ENCODE data around the gene ZGLP1. TPM values are rescaled to one million over a fixed set of nuclear protein-coding genes. Genes with fewer than 3 reads are reported as not detected.

Gene ZGLP1
- total RNA-seq, 1 donor from 2014 or later, result 1.3 TPM

DNA sequence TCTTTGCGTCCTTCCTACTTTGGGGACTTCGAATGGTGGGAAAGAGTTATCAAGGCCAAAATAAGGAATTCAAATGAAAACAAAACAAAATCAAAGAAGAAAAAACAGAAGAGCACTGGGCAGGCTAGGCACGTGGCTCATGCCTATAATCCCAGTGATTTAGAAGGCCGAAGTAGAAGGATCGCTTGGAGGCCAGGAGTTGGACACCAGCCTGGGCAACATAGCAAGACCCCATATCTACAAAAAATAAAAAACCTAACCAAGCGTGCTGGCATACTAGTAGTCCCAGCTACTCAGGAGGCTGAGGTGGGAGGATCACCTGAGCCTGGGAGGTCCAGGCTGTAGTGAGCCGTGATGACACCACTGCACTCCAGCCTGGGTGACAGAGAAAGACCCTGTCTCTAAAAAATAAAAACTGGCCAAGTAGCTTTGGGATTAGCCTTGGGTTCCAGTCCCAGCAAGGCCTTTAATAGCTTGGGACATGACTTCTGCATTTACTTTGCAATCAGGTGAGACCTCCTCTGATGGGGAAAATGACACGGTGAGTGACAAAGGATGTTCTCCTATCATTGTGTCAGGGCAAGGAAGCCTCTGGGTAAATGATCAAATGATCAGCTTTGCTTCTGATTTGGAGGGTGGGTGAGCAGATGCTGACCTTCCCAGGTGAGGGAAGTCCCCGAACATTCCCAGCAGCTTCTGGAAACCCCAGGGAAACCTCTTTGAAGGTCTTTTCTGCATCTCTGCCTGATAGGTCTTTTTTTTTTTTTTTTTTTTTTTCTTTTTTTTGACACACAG, 31.6 kb downstream of the ZGLP1 start:
- no peak for DNase-seq

GRCh38 chr19:10274589-10274988, 35.0 kb downstream of the ZGLP1 start:
- DNase-seq, result no peak

DNA sequence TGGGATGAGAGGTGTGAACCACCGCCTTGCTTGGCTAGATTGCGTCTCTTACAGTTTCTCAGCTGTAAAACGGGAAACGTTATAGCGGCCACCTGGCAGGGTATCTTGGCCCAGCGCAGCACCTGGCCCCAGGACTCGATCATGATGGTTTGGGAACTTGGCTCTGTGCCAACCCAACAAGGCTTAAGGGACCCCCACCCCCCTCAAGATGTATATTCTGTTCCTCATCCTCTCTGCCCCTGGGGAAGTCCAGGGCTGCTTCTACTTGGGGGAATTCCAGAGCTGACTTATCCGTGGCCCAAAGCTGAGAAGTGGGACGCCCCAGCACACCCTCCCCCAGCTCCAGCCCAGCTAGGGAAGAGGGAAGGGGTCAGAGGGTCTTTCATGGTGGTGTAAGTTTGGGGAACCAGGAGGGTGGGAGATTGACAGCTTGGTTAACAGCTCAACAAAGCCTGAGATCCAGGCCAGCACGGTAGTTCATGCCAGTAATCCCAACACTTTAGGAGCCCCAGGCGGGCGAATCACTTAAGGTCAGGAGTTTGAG, 38.0 kb downstream of the ZGLP1 start:
- no peak for DNase-seq

GRCh38 chr19:10270616-10271394, 38.8 kb downstream of the ZGLP1 start, which contains the start of gene ICAM1:
ICAM1 (plus strand) TSS chr19:10271120; CDS start chr19:10271160, 40 bp downstream.
- peak; percentile 28 for DNase-seq

DNA sequence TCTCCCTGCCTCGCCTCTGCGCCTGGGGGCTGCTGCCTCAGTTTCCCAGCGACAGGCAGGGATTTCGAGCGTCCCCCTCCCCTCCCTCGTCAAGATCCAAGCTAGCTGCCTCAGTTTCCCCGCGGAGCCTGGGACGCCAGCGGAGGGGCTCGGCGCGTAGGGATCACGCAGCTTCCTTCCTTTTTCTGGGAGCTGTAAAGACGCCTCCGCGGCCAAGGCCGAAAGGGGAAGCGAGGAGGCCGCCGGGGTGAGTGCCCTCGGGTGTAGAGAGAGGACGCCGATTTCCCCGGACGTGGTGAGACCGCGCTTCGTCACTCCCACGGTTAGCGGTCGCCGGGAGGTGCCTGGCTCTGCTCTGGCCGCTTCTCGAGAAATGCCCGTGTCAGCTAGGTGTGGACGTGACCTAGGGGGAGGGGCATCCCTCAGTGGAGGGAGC, 39.4 kb downstream of the ZGLP1 start:
- no peak for DNase-seq

GRCh38 chr19:10269333-10270179, 40.1 kb downstream of the ZGLP1 start:
- peak; percentile 70 for DNase-seq

DNA sequence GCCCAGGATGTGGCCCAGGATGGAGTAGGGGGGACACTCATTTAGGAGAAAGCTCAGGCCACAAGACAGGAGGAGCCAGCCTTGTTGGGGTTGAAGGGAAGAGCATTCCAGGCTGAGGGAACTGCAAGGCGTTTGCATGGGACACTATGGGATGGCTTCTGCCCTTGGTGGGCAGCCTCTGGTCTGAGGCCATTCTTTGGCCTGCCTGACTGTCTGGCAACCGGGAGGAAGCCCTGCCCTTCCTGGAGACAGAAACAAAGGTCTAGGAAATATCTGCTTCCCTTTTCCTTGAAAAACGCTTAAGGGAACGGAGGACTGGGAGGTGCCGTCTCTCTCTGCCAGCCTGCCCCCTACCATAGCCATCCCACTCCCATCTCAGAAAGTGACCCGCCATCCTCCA, 41.5 kb downstream of the ZGLP1 start:
- DNase-seq, result no peak

DNA sequence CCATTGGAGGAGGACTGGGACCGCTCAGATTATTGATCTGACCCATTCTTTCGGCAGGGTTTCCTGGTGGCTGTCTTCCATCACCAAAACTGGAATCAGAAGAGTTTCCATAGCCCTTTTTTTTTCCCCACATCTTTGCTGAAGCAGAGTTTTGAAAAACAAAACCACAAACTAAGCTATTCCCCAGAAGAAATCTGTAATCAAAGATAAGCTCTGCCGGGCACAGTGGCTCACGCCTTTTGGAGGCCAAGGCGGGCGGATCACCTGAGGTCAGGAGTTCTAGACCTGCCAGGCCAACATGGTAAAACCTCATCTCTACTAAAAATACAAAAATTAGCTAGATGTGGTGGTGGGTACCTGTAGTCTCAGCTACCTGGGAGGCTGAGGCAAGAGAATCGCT, 42.9 kb downstream of the ZGLP1 start:
- no peak for DNase-seq

DNA sequence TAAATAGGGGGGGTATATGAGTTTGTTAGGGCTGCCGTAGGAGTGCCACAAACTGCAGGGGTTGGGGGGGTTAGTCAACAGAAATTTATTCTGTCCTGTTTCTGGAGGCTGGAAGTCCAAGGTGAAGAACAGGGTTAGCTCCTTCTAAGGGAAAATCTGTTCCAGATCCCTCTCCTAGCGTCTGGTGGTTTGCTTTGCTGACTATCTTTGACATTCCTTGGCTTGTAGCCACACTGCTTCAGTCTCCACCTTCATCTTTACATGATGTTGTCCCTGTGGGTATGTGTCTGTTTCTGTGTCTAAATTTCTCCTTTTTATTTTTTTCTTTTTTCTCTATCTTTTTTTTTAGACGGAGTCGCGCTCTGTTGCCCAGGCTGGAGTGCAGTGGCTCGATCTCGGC, 46.8 kb downstream of the ZGLP1 start:
- no peak for DNase-seq

GRCh38 chr19:10260141-10260584, 49.5 kb downstream of the ZGLP1 start:
- no peak for DNase-seq

- peak; percentile 21 for DNase-seq
Observed at GRCh38 chr19:10259162-10259905, 50.3 kb downstream of the ZGLP1 start.

GRCh38 chr19:10258080-10258710, 51.4 kb downstream of the ZGLP1 start:
- no peak for DNase-seq

GRCh38 chr19:10256970-10257615, 52.5 kb downstream of the ZGLP1 start:
- DNase-seq, result no peak

DNA sequence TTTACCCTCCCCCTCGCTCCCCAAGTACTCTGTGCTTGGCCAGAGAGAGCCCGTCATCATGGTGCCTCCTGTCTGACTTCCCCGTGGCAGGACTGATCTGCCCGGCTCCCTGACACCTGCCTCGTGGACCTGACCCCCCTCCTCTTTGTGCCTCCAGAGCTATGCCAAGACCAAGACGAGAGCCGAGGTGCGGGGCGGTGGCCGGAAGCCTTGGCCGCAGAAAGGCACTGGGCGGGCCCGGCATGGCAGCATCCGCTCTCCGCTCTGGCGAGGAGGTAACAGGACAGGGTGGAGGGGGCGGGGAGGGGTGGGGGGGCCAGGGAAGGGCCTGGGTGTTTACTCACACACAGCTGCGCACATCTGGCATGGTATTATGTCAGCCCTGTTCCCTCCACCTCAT, 53.1 kb downstream of the ZGLP1 start:
- no peak for DNase-seq

DNA sequence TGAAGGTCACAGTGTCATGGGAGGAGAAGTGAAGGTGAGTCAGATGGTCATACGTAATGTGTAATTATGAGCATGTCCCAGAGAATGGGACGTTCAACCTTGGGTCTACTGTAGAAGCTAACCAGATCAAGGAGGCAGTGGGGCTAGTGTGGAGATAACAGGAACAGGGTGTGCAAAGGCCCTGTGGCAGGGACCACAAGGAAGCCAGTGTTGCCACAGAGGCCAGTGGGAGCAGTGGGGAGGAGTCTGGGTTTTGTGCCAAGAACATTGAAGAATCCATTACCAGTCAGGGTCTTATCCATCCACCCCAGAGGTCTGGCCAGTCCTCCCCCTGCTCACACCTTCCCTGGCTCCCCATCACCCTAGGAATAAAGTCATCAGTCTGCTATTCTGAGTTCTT, 54.3 kb downstream of the ZGLP1 start:
- DNase-seq, result no peak

Small RNA genes within 50 kb of the gene (small RNA-seq; reads per million reads assigned to genes)
- gene AC011511.1 (ENCODE audit: low replicate concordance) (not detected), gene AC011511.4 (ENCODE audit: low replicate concordance) (not detected)

Other genes starting within 250 kb of the ZGLP1 start
- gene SHFL, start 223.5 kb downstream of the ZGLP1 start, total RNA-seq, result 9.6 TPM
- gene ANGPTL6, start 207.1 kb downstream of the ZGLP1 start, total RNA-seq, result 0.99 TPM
- gene PPAN, start 203.5 kb downstream of the ZGLP1 start, total RNA-seq, result 15.7 TPM
- gene P2RY11, start 198.1 kb downstream of the ZGLP1 start, total RNA-seq, result 3.0 TPM
- gene EIF3G, start 189.9 kb downstream of the ZGLP1 start, total RNA-seq, result 151 TPM
- 43.0 TPM for gene DNMT1, start 114.9 kb downstream of the ZGLP1 start, total RNA-seq
- 12.6 TPM for gene S1PR2, start 78.5 kb downstream of the ZGLP1 start, total RNA-seq
- 13.6 TPM for gene MRPL4, start 57.6 kb downstream of the ZGLP1 start, total RNA-seq
- 11.3 TPM for gene ICAM1, start 38.7 kb downstream of the ZGLP1 start, total RNA-seq
- gene ICAM4, start 22.9 kb downstream of the ZGLP1 start, total RNA-seq, result 1.1 TPM
- gene ICAM5, start 19.9 kb downstream of the ZGLP1 start, total RNA-seq, result 0.10 TPM
- gene FDX2, start 6.2 kb upstream of the ZGLP1 start, total RNA-seq, result 7.1 TPM
- gene RAVER1, start 23.7 kb upstream of the ZGLP1 start, total RNA-seq, result 6.4 TPM
- gene ICAM3, start 29.8 kb upstream of the ZGLP1 start, total RNA-seq, result 9.4 TPM
- 63.6 TPM for gene TYK2, start 70.8 kb upstream of the ZGLP1 start, total RNA-seq
- 80.6 TPM for gene CDC37, start 93.7 kb upstream of the ZGLP1 start, total RNA-seq
- gene PDE4A, start 110.7 kb upstream of the ZGLP1 start, total RNA-seq, result 2.4 TPM
- 32.8 TPM for gene KEAP1, start 193.5 kb upstream of the ZGLP1 start, total RNA-seq
- gene S1PR5, start 207.6 kb upstream of the ZGLP1 start, total RNA-seq, result 6.6 TPM
- gene ATG4D, start 234.1 kb upstream of the ZGLP1 start, total RNA-seq, result 11.1 TPM

Measured in skin of body (tissue), 3 donors.